Spinal cord (tissue), 10 donors: Measurements from ENCODE around the gene DOK6. TPM values are rescaled to one million over a fixed set of nuclear protein-coding genes. Genes with fewer than 3 reads are reported as not detected.
A peak's percentile ranks its signal among the peaks of the same experiment; 100 is the strongest.

Experiments used
- DNase-seq, 6 donors: peaks; one replicate each; pipeline versions ENCODE4 v3.0.0 to v3.0.0-alpha.2; 2013 to 2015; ENCODE audit warnings: low spot score in 6 of 6, low read depth in 4 of 6
- H3K27ac ChIP-seq: one replicate; pipeline ENCODE4 v1.5.1; 2013; ENCODE audit warnings: low read depth, low read length, control low read depth
- H3K27me3 ChIP-seq: one replicate; pipeline ENCODE4 v1.6.1; 2013; ENCODE audit warnings: low read length; ENCODE audit not compliant: control insufficient read depth, insufficient read depth
- H3K36me3 ChIP-seq: one replicate; pipeline ENCODE4 v1.6.1; 2013; ENCODE audit warnings: low read length; ENCODE audit not compliant: control insufficient read depth, insufficient read depth
- H3K4me1 ChIP-seq: one replicate; pipeline ENCODE4 v1.6.1; 2013; ENCODE audit warnings: low read length; ENCODE audit not compliant: control insufficient read depth, insufficient read depth
- H3K4me3 ChIP-seq: one replicate; pipeline ENCODE4 v1.5.1; 2013; ENCODE audit warnings: low read depth, low read length, control low read depth
- H3K9me3 ChIP-seq: one replicate; pipeline ENCODE4 v1.6.1; 2013; ENCODE audit warnings: low read length; ENCODE audit not compliant: control insufficient read depth, insufficient read depth
- WGBS: methylation state at CpG from one replicate; pipeline ENCODE4 v1.1.5; 2013; ENCODE audit warnings: missing lambda C conversion rate; ENCODE audit not compliant: insufficient coverage; 5-methylcytosine and 5-hydroxymethylcytosine counted together
- polyA plus RNA-seq, 2 donors: library from polyadenylated mRNA; unstranded; fragments of 120-200 nt; gene quantifications; one replicate each; pipeline ENCODE4 v1.2.1, GENCODE V29; 2013; ENCODE audit not compliant: insufficient read length in 2 of 2
- total RNA-seq, 2 donors: library from RNA; depleted of rRNA in 1 of 2; stranded (reverse); fragments of 120-200 nt in 1 of 2; fragments of >200 nt in 1 of 2; gene quantifications; one replicate each; pipeline versions ENCODE4 v1.2.3 to v1.2.4, GENCODE V29; 2013 to 2014
- donor health status: healthy.

Gene DOK6
- total and polyA plus RNA-seq, 4 donors: 26.5 to 64.4 (median 40.7) TPM

GRCh38 chr18:69725855-69726508 is 325.3 kb downstream of the DOK6 start:
- Histone ChIP-seq H3K4me3 (no peak overlapping the region), H3K9me3 (no peaks in the 10 kb centered on the region)
- WGBS: 84% methylated on average over 6 of the region's 12 CpGs

GRCh38 chr18:69727912-69728572 is 327.4 kb downstream of the DOK6 start:
- WGBS: 78% methylated on average over 3 of the region's 5 CpGs
- no peaks in the 10 kb centered on the region for H3K9me3 ChIP-seq
- H3K4me1 ChIP-seq: no peaks in the 10 kb centered on the region
- peak in 1 of 6 donors; percentile 5 for DNase-seq
- no peak overlapping the region for H3K4me3 ChIP-seq
- no peaks in the 10 kb centered on the region for H3K27me3 ChIP-seq
- H3K27ac ChIP-seq: no peak overlapping the region
- no peaks in the 10 kb centered on the region for H3K36me3 ChIP-seq

More at GRCh38 chr18:69725855-69726508, 325.3 kb downstream of the DOK6 start:
- no peak for DNase-seq
- Histone ChIP-seq H3K27me3 (no peaks in the 10 kb centered on the region), H3K4me1 (no peaks in the 10 kb centered on the region), H3K27ac (no peak overlapping the region), H3K36me3 (no peaks in the 10 kb centered on the region)

- Histone ChIP-seq H3K27ac (no peak overlapping the region), H3K9me3 (no peaks in the 10 kb centered on the region), H3K4me1 (no peaks in the 10 kb centered on the region), H3K36me3 (no peaks in the 10 kb centered on the region), H3K4me3 (no peak overlapping the region), H3K27me3 (no peaks in the 10 kb centered on the region)
- WGBS: no CpG with 5 or more reads among the region's 1 CpG
- DNase-seq: no peak
Observed at GRCh38 chr18:69730664-69731063, 330.0 kb downstream of the DOK6 start.

- no CpG with 5 or more reads among the region's 2 CpGs for WGBS
Observed at GRCh38 chr18:69734536-69734935, 333.8 kb downstream of the DOK6 start.

GRCh38 chr18:69736730-69737129 is 336.0 kb downstream of the DOK6 start:
- WGBS: no CpG with 5 or more reads among the region's 2 CpGs
- no peaks in the 10 kb centered on the region for H3K4me1 ChIP-seq
- no peaks in the 10 kb centered on the region for H3K36me3 ChIP-seq

More at GRCh38 chr18:69734536-69734935, 333.8 kb downstream of the DOK6 start:
- no peak for DNase-seq
- Histone ChIP-seq H3K36me3 (no peaks in the 10 kb centered on the region), H3K4me3 (no peak overlapping the region), H3K27me3 (no peaks in the 10 kb centered on the region), H3K27ac (no peak overlapping the region), H3K4me1 (no peaks in the 10 kb centered on the region), H3K9me3 (no peaks in the 10 kb centered on the region)

GRCh38 chr18:69737851-69738250 is 337.2 kb downstream of the DOK6 start:
- no peaks in the 10 kb centered on the region for H3K36me3 ChIP-seq
- H3K4me3 ChIP-seq: no peak overlapping the region
- no peaks in the 10 kb centered on the region for H3K4me1 ChIP-seq
- no peak overlapping the region for H3K27ac ChIP-seq
- peak in 4 of 6 donors; percentile 18 to 91 (median 27) for DNase-seq
- H3K27me3 ChIP-seq: no peaks in the 10 kb centered on the region
- H3K9me3 ChIP-seq: no peaks in the 10 kb centered on the region
- WGBS: 80% methylated on average over 1 of the region's 3 CpGs

More at GRCh38 chr18:69736730-69737129, 336.0 kb downstream of the DOK6 start:
- no peak overlapping the region for H3K27ac ChIP-seq
- no peaks in the 10 kb centered on the region for H3K27me3 ChIP-seq
- DNase-seq: no peak
- H3K4me3 ChIP-seq: no peak overlapping the region
- H3K9me3 ChIP-seq: no peaks in the 10 kb centered on the region

GRCh38 chr18:69747388-69747787 is 346.7 kb downstream of the DOK6 start:
- no CpG with 5 or more reads among the region's 2 CpGs for WGBS

GRCh38 chr18:69752737-69753380 is 352.2 kb downstream of the DOK6 start:
- H3K27ac ChIP-seq: no peak overlapping the region
- H3K4me1 ChIP-seq: no peaks in the 10 kb centered on the region

More at GRCh38 chr18:69747388-69747787, 346.7 kb downstream of the DOK6 start:
- no peaks in the 10 kb centered on the region for H3K27me3 ChIP-seq
- H3K9me3 ChIP-seq: no peaks in the 10 kb centered on the region
- no peak overlapping the region for H3K4me3 ChIP-seq
- H3K36me3 ChIP-seq: no peaks in the 10 kb centered on the region
- no peak for DNase-seq
- no peaks in the 10 kb centered on the region for H3K4me1 ChIP-seq
- H3K27ac ChIP-seq: no peak overlapping the region

GRCh38 chr18:69754108-69754507 is 353.4 kb downstream of the DOK6 start:
- Histone ChIP-seq H3K9me3 (no peaks in the 10 kb centered on the region), H3K36me3 (no peaks in the 10 kb centered on the region), H3K27ac (no peak overlapping the region), H3K4me1 (no peaks in the 10 kb centered on the region), H3K4me3 (no peak overlapping the region), H3K27me3 (no peaks in the 10 kb centered on the region)
- WGBS: no CpG with 5 or more reads among the region's 3 CpGs
- no peak for DNase-seq

More at GRCh38 chr18:69752737-69753380, 352.2 kb downstream of the DOK6 start:
- no peak overlapping the region for H3K4me3 ChIP-seq
- H3K36me3 ChIP-seq: no peaks in the 10 kb centered on the region
- DNase-seq: no peak
- H3K27me3 ChIP-seq: no peaks in the 10 kb centered on the region
- 88% methylated on average over 2 of the region's 3 CpGs for WGBS
- no peaks in the 10 kb centered on the region for H3K9me3 ChIP-seq
